Measurements from ENCODE around the gene LMO7.
"Not testable (repeated sequence)": the region's sequence is repeated elsewhere in the genome, so short reads cannot be mapped to it uniquely, and the experiment has no call there.

The LMO7 gene

DNA sequence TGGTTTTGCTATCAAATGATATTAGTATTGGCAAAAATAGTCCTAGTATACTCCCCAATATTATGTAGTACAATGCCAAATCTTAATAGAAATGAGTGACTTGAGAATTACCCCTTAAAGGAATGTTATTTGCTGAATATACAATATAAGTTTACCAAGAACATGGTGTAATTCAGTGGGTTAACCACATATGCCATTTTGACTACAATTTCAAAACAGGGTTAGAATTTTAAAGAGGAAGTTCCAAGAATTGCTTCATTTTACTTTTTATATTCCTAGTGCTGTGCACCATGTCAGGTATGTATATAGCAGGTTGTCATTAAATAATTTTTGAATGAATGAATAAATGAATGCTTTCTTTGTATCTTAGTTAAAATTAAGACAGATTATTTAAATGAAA is 66.3 kb downstream of the LMO7 start:
- no peak for DNase-seq

DNA sequence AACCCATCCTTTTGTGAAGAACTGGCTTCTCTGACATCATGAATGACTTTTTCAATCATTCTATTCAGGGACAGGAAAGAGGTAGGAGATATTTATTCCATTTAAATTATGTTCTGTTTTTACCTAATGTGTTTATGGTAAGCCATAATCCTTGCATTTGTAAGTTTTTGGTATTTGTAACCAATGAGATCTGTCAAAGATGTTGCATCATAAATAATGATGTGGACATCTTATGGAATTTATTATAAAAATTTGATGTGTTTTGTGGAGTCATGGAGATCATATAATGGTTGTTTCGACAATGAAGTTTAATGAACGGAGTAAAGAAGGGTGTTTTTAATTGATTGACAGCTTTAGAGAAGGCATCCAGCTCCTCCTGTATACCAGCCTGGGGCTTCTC is 67.6 kb downstream of the LMO7 start:
- DNase-seq = no peak

DNA sequence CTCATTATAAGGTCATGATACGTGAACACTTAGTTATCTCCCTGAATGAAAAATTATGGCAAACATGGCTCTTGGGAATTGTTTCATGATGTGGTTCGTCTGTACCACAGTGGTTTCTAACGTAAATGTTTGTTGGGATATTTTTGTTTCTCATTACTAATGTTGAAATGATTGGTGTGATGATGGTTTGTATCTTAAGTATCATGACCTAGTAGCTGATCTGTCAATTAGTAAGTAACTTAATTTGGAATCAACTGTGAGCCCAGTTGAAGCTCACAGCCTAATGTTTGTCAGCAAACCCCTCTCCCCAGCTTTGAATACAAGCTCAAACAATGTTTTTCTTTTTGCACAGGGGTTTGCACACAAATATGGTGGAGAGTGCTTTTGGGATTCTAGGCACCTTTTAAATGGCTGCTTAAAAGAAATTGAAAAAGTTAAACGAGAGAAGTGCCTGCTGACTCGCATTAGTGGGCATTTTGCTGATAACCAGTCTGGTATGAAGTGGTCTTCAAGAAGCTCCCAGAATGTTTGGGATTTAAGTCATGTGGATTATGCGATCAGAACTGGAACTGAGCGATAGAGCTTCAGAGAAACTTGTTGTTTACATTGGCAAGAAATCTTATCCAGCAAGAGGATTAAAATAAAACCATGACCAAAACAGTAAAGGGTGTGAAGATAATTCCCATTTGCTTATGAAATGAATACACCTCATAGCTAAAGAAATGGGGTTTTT is 68.2 kb downstream of the LMO7 start:
- no peak for DNase-seq

DNA sequence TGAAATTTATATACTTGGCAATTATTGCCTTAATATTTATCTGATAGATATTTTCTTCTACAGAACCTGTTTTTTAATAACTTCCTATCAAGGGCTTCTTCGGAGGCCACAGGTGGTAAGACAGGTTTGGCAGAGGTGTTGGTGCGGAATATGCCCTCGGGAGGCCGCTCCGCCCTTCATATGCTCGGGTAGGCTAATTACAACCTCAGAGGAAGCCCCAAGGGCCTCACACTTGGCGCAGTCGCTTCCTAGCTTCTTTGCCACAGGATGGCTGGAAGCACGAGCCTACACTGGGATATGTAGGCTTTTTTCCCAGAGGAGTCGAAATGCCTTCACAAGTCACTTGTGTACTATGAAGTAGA is 68.8 kb downstream of the LMO7 start:
- no peak for DNase-seq

DNA sequence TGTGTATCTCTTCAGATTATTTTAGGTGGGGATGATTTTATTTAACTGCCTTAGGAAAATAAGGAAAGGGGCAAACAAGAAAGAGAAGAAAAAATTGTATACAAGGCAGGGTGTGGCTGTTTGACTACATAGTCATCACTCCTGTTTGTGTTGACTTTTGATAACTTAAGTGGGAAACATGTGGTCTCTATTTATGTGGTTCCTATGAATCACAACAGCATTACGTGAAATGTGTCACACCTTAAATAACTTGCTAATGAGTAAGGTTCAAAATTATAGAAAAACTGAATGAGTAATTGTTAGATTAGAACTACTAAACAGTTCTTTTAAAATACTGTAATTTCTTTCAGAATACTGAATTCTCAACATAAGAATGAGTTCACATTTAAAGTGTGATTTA is 69.3 kb downstream of the LMO7 start:
- DNase-seq = no peak

DNA sequence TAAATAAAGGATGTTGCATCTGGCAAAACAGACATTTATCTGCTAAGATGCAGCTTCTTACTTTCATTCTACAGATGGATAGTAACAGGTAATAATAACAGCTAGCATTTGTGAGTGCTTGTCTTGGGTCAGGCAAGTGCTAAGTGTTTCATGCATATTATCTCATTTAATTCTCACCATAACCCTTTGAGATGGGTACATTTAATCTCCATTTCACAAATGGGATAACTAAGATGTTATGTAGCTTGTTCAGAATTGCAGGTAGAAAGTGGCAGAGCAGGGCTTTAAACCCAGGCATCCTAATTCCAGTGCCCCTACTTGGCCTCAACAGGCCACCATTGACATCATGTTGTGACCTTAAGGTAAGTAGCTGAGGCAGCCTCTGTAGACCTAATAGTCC is 69.8 kb downstream of the LMO7 start:
- no peak for DNase-seq

DNA sequence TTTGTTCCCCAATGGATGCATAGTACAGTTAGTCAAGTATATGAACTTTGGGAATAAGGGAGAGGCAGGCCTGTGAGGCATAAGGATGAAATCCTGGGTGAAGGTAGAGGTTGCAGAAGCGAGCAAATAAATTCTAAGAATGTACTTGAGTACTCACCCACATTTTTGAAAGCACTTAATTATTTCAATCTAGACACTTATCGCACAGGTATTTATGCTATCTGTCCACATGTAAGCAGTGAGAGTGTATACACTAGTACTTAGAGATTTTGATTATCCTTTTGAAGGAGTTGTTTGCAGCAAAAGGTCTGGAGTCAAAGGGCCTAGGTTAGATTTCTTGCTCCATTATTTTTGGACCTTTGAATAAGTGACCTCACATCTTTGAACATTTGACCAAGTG is 77.7 kb downstream of the LMO7 start:
- no peak for DNase-seq

DNA sequence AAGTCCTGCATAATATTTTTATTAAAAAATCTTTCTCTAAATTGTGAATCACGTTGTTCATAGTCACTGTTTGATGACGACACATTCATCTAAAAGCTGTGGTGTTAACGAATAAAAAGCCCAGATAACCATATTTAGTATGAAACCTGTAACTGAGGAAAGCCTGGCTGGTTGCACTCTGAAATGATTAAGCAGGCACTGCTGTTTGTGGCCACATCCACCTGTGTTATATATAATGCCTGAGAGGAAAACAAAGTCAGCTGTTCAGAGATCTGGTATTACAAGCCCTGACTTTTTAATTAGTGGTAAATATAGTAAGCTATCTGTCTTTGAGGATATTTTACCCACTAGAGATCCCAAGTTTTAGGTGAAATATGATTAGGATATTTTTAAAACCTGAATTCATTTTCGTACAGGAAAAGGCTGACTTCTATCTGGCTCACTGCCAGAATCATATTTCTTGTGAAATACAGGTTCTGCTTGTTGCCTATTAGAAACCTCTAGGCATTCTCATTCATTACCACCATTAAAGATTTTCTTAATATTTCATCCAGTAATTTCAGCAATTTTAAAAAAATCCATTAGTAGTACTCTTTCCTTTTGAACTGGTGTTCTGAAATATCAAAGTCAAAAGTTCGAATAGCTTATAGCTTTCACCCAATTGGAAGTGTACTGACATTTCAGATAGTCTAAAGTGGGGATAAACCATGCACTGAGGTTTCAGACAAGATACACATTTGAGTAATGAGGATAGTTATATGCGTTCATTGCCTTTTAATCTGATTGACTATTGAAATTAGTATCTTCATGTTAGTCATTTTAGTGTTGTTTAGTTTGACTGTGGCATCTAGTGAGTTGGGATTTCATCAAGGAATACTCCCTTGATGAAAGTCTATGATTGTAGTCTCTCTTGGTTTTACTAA is 79.7 kb downstream of the LMO7 start:
- no peak for DNase-seq

DNA sequence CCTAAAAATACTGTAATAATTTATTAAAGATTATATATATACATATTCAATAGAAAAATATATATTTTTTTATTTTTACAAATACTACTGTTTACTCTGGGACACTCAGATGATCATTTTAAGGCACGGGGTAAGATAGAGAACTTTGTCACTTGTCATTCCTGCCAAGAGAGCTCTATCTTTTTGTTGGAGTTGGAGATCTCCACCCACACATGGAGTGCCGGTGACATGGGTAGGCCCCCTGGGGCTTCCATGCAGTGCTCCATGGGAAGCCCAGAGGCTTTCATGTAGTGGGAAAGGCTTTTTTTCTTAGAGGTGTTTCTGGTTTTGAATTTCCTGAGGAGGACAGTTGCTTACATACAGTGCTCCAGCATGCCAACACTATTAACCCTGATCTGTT is 81.4 kb downstream of the LMO7 start:
- no peak for DNase-seq

DNA sequence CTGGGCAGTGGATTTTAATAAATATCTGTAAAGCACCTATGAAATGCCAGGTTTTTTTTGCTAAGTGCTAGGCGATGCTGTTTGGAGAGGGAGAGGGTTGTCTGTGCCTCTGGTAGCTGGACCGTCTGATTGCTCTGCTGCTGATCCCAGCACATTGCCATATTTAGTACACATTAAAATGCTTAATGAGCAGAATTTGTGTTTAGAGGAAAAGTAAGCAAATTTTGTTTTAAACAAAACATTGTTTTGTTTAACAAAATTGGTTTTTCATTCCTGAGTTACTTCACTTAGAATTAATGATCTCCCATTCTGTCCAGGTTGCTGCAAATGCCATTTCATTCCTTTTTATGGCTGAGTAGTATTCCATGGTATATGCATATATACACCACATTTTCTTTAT is 85.2 kb downstream of the LMO7 start:
- DNase-seq = no peak

DNA sequence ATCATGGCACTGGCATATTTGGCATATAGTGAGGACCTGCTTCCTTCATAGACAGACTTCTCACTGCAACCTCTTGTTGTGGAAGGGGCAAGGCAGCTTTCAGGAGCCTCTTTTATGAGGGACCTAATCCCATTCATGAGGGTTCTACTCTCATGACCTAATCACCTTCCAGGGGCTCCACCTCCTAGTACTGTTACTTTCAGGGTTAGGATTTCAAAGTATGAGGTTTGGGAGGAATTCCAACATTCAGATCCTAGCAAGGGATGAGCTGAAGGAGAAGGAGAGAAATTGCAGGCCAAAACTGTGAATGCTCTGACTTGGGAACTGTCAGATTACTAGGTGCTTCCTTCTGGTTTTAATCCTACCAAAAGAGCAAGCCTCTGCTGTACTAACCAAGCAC is 87.8 kb downstream of the LMO7 start:
- no peak for DNase-seq

DNA sequence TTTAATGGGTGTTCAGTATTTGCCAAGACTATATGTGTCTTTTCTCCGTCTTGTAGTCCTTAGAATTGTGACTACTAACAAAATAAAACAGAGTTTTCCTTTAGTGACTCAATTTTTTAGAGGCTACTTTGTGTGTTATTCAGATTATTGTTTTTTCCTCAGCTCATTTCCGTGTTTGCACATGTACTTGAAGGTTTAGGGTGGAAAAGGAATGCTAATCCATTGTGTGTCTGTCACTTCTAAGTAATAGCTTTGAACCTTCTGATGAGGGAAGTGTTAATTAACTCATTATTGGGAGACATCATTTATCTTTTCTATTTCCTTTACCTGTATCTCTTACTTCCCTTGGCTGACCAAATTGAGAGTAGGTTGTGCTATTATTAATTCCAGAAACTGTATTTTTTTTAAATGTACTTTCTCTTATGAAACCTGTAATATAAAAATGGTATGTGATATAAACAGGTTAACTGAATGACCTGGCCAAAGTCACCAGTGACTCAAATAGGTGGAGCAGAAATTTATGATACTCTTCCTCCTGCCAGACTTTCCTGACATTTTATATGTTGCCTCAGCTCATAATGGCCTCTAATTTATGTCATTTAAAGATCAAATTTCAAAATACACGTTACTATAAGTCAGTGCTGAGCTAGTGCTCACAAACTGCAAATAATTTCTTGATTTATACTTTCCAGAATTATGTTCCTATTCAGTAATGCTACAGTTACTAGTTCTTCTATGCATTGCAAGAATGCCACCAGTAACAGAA is 88.8 kb downstream of the LMO7 start:
- no peak for DNase-seq

DNA sequence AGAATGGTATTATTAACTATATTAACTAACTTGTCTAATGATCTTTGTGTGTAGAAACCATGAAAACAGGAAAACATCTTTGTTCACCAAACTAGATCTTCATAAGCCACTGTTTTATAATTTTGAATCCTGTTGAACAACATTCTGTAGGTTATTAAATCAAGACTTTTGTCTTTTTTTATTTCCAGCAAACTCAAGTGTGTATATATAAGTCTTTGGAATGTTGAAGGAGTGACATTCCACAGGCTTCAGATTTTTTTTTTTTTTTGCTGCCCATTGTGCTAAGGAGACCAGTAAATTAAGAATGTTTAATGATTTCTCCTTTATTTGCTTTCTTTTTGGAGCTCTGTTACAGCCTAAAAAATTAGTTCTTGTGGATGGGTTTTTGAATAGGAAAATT is 89.6 kb downstream of the LMO7 start:
- DNase-seq = no peak

DNA sequence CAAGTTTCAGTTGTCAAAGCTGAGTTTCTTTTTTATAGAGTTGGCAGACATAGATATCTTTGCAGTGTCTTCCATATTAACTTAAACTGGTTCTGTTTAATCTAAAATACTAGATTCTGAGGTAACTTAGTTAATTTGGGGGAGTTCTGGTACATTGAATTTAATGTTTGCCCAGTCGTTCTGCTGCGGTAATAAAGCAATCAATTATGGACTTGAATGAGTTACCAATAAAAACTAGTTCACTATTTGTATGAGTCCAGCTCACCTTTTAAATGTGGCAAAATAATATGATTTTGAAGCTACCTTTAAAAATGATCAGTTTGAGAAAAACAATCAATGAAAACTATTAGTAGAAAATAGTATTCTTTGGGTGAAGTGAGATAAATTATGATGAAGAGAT is 90.2 kb downstream of the LMO7 start:
- no peak for DNase-seq

DNA sequence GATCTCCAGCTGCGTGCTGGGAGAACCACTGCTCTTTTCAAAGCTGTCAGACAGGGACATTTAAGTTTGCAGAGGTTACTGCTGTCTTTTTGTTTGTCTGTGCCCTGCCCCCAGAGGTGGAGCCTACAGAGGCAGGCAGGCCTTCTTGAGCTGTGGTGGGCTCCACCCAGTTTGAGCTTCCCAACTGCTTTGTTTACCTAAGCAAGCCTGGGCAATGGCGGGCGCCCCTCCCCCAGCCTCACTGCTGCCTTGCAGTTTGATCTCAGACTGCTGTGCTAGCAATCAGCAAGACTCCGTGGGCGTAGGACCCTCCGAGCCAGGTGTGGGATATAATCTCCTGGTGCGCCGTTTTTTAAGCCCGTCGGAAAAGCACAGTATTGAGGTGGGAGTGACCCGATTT is 97.0 kb downstream of the LMO7 start:
- not testable (repeated sequence) for DNase-seq

DNA sequence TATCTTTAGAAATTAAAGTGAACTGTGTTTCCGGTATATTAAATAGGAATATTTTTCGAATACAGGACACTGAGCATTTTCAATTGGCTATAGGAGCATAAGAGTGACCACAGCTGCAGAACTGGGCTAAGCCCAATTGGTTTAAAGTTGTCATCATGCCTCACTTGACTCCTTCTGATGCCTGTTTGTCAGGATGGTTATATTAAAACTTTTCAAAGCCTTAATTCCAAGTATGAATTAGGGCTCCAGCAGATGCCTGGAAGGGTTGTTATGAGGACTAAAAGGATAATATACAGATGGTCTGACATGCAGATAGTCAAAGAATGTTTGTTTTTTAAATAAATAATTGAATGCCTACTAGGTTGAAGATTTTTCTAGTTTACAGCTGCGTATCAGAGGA is 100.0 kb downstream of the LMO7 start:
- DNase-seq = no peak

DNA sequence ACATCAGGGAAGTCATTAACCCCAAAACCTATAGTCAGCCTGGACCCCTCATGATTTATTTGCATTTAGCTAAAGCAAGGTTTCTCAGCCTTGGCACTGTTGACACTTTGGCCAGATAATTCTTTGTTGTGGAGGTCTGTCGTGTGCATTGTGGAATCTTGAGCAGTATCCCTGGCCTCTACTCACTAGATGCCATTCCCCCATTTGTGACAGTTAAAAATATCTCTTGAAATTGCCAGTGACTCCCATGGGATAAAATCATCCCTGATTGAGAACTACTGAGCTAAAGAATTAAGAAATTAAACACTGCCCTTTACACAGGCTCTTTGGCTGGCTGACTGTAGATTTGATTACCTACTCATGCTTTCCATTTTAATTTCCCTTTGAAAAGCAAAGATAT is 102.7 kb downstream of the LMO7 start:
- no peak for DNase-seq

DNA sequence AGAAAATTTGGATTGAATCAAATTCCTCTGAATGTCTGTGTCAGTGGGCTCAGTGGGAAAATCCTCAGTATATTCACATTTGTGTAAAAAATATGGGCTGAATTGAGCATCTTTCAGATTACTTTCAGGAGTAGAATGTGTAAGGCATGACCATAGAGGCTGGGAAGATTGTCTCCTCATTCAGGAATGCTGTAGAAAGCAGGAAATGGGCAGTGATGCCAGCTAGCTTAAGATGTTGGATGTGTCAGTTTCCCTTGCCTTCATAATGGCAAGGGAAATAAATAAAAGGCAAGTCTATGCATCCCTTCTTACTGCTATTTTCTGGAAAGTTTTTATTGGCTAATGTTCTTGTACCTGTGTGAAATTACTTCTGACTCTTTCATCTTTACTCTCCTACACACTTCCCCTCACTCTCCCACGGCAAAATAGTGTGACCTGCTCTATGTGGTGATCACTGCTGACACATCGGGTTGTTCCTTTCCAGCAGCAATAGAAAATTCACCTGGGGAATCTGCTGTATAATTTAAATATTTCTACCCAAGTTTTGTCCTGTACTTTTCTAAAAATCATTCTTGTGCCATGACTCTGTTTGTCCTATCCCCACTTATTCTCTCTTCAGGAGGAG is 103.2 kb downstream of the LMO7 start:
- no peak for DNase-seq

DNA sequence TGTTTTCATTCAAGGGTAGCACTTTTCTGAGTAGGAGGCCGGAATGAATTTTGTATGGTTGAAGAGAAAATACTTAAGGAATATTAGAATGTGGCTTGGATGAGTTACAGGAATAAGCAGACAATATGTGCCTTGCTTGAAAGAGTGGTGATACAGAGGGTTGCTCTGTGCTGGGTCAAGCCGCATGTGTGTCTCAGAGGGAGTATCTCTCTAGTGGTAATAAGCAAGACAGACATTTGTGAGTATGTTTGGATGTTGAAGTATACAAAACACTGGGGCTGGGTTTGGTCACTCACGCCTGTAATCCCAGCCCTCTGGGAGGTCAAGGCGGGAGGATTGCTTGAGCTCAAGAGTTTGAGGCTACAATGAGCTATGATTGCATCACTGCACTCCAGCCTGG is 103.9 kb downstream of the LMO7 start:
- DNase-seq = no peak

DNA sequence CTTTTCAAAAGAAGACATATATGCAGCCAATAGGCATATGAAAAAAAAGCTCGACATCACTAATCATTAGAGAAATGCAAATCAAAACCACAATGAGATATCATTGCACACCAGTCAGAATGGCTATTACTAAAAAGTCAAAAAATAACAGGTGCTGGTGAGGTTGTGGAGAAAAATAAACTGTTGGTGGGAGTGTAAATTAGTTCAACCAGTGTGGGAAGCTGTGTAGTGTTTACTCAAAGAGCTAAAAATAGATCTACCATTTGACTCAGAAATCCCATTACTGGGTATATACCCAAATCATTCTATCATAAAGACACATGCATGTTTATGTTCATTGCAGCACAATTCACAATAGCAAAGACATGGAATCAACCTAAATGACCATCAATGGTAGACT is 106.9 kb downstream of the LMO7 start:
- not testable (repeated sequence) for DNase-seq

DNA sequence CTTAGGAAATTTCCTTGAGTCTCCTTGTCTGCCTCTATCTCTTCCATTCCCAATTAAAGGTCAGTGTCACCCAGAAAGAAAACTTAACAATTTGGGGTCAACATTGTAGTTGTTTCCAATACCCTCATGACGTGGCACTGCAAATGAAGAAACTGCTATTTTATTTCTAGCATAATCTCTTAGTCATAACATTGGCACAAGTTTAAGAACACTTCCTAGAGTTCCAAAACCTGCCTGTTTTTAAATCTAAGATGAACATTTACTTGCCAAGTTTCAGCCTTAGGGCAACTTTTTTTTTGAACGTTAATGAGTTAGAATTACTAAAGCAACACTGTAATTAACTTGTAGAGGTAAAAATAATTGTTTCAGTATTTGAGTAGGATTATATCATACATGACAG is 108.0 kb downstream of the LMO7 start:
- DNase-seq = no peak

DNA sequence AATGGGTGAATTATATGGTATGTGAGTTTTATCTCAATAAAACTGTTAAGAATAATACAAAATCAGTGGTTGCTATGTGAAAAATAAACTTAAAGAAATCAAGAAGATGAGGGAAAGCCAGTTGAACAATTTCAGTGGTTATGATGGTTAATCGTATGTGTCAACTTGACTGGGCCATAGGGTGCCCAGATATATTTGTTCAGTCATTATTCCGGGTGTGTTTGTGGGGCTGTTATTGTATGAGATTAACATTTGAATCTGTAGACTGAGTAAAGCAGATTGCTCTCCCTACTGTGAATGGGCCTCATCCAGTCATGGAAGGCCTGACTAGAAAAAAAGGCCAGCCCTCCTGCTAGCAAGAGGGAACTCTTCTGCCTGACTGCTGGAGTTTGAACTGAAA is 109.3 kb downstream of the LMO7 start:
- no peak for DNase-seq

DNA sequence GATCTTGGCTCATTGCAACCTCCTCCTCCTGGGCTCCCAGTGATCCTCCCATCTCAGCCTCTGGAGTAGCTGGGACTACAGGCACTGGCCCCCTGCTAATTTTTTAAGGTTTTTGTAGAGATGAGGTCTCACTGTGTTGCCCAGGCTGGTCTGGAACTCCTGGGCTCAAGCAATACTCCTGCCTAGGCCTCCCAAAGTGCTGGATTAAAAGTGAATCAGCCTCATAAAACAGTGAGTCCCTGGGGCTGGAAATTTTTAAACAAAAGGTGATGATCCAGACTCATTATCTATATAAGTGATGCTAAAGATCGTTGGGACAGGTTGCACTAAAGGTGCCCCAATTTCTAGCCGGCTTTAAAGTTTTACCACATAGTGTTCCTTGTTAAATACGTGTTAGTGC is 112.7 kb downstream of the LMO7 start:
- no peak for DNase-seq

Measured in activated effector memory CD4-positive, alpha-beta T cell treated with anti-CD3 and anti-CD28 coated beads, Interleukin-2, amount 50 U/mL, for 16 hours (primary cell).